VCaP (cell line): Measurements from ENCODE around the gene NDUFS4.
"Not testable (repeated sequence)": the region's sequence is repeated elsewhere in the genome, so short reads cannot be mapped to it uniquely, and the experiment has no call there.

Experiments used
- H3K27ac ChIP-seq: fragments of 450-650 bp; 2 replicates; pipeline ENCODE4 v1.5.1; 2017
- TF ChIP-seq, protein P1 (sequence below): fragments of 450-650 bp; conservative IDR thresholded peaks from 2 replicates; pipeline ENCODE4 v1.5.1; 2017; ENCODE audit warnings: mild to moderate bottlenecking, moderate library complexity

Gene NDUFS4

DNA sequence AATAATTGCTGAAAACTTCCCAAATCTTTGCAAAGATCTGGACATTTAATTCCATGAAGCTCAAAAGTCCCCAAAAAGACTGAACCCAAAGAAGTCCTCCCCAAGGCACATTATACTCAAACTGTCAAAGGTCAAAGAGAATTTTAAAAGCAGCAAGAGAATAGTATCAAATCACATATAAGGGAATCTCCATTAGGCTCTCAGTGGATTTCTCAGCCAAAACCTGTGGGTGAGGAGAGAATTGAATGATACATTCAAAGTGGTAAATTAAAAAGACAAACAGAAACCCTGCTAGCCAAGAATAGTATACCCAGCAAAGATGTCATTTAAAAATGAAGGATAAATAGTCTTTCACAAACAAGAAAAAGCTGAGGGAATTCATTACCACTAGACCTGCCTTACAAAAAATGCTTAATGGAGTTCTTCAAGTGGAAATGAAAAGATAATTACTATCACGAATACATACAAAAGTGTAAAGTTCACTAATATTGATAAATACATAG is 134.1 kb downstream of the NDUFS4 start:
- TF ChIP-seq, protein P1, sequence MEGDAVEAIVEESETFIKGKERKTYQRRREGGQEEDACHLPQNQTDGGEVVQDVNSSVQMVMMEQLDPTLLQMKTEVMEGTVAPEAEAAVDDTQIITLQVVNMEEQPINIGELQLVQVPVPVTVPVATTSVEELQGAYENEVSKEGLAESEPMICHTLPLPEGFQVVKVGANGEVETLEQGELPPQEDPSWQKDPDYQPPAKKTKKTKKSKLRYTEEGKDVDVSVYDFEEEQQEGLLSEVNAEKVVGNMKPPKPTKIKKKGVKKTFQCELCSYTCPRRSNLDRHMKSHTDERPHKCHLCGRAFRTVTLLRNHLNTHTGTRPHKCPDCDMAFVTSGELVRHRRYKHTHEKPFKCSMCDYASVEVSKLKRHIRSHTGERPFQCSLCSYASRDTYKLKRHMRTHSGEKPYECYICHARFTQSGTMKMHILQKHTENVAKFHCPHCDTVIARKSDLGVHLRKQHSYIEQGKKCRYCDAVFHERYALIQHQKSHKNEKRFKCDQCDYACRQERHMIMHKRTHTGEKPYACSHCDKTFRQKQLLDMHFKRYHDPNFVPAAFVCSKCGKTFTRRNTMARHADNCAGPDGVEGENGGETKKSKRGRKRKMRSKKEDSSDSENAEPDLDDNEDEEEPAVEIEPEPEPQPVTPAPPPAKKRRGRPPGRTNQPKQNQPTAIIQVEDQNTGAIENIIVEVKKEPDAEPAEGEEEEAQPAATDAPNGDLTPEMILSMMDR: no peak
- no peak overlapping the region for H3K27ac ChIP-seq

DNA sequence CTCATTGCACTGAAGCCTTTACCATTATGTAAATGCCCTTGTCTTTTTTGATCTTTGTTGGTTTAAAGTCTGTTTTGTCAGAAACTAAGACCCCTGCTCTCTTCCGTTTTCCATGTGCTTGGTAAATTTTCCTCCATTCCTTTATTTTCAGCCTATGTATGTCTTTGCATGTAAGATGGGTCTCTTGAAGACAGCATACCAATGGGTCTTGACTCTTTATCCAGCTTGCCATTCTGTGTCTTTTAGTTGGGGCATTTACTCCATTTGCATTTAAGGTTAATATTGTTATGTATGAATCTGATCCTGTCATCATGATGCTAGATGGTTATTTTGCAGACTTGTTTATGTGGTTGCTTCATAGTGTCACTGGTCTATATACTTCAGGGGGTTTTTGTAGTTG is 150.0 kb downstream of the NDUFS4 start:
- not testable (repeated sequence) for H3K27ac ChIP-seq

DNA sequence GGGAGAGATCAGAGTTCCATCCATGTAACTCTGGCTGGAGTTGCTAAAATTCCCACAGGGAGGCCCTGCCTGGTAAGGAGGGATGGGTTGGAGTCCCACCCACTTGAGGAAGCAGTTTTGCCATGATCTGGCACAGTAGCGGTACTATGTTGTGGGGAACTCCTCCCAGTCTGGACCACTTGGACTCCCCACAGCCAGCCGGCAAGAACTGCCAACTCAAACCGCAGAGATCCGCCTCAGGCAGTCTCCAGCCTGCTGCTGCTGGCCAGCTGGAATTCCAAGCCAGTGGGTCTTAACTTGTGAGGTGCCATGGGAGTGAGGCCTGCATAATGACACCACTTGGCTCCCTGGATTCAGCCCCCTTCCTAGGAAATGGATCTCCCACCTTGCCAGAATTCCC is 151.9 kb downstream of the NDUFS4 start:
- no peak overlapping the region for H3K27ac ChIP-seq
- TF ChIP-seq, protein P1: no peak

DNA sequence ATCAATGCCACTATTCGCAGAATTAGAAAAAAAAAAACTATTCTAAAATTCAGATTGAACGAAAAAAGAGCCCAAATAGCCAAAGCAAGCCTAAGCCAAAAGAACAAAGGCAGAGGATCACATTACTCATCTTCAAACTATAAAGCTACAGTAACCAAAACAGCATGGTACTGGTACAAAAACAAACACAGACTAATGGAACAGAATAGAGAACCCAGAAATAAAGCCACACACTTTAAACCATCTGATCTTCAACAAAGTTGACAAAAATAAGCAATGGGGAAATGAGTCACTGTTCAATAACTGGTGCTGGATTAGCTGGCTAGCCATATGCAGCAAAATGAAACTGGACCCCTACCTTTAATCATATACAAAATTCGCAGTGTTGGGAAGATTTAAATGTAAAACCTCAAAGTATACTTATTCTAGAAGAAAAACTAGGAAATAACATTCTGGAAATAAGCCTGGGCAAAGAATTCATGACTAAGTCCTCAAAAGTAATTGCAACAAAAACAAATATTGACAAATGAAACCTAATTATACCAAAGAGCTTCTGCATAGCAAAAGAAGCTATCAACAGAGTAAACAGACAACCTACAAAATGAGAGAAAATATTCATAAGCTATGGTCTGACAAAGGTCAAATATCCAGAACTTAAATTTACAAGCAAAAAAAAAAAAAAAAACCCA is 153.7 kb downstream of the NDUFS4 start:
- no peak overlapping the region for H3K27ac ChIP-seq
- TF ChIP-seq, protein P1: no peak

DNA sequence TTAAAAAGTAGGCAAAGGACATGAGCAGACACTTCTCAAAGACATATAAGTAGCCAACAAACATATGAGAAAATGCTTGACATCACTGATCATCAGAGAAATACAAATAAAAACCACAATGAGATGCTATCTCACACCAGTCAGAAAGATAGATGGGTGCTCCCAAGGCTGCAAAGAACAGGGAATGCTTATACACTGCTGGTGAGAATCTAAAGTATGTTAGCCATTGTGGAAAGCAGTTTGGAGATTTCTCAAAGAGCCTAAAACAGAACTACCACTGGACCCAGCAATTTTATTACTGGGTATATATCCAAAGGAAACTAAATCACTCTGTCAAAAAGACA is 154.2 kb downstream of the NDUFS4 start:
- TF ChIP-seq, protein P1: no peak
- H3K27ac ChIP-seq: no peak overlapping the region

DNA sequence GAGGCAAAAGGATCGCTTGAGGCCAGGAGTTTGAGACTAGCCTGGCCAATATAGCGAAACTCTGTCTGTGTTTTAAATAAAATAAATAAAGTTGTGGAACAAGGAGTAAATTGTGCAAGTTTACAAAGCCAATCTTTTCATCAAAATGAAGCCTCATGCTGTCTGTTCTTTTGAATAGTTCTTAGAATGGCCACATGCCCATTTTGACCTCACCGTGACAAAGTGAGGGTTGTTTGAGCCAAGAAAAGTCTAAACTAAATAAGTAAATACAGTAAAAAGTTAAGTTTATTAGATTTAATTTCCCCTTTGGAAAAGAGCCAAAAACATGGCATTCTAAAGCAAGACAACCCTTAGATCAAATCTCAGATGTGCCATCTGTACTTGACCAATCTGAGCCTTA is 165.7 kb downstream of the NDUFS4 start:
- TF ChIP-seq, protein P1: no peak
- H3K27ac ChIP-seq: peak overlapping the region; percentile 73

DNA sequence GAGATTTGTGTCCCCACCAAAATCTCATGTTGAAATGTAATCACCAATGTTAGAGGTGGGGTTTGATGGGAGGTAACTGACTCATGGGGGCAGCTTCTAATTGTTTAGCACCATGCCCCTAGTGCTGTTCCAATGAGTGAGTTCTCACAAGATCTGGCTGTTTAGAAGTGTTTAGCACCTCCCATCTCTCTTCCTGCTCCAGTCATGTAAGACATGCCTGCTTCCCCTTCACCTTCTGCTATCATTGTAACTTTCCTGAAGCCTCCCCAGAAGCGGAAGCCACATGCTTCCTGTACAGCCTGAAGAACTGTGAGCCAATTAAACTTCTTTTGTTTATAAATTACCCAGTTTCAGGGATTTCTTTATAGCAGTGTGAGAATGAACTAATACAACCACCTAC is 170.5 kb downstream of the NDUFS4 start:
- TF ChIP-seq, protein P1: no peak
- no peak overlapping the region for H3K27ac ChIP-seq
